SIG-M5 treated with dmso at 0.1 percent for 504 hours (cell line): ENCODE data around the gene NSG2.

ENCODE experiments used
- DNase-seq: peaks from one replicate; lab custom pipeline; 2025; ENCODE audit not compliant: unreplicated experiment; lab: John Stamatoyannopoulos, UW

The NSG2 gene

GRCh38 chr5:174149426-174149825 is 103.9 kb downstream of the NSG2 start:
- no peak for DNase-seq

GRCh38 chr5:174149989-174150388 is 104.5 kb downstream of the NSG2 start:
- no peak for DNase-seq

- no peak for DNase-seq
Measured at GRCh38 chr5:174151599-174152181, 106.2 kb downstream of the NSG2 start.

- DNase-seq, result no peak
Measured at GRCh38 chr5:174154559-174154958, 109.1 kb downstream of the NSG2 start.

GRCh38 chr5:174155281-174155680 is 109.8 kb downstream of the NSG2 start:
- DNase-seq, result no peak

- no peak for DNase-seq
Measured at GRCh38 chr5:174155706-174156105, 110.2 kb downstream of the NSG2 start.

GRCh38 chr5:174157048-174157447 is 111.5 kb downstream of the NSG2 start:
- DNase-seq, result no peak
